KG1 (cell line): Measurements from ENCODE around the gene DDIT3.
A peak's percentile ranks its signal among the peaks of the same experiment; 100 is the strongest.

Experiments used
- DNase-seq: peaks from one replicate; lab custom pipeline; 2025; lab: John Stamatoyannopoulos, UW

DDIT3 gene

GRCh38 chr12:57485695-57486094 lies 34.6 kb downstream of the DDIT3 start:
- DNase-seq: no peak

GRCh38 chr12:57483466-57483865 lies 36.8 kb downstream of the DDIT3 start:
- DNase-seq: no peak

GRCh38 chr12:57481671-57482070 lies 38.6 kb downstream of the DDIT3 start:
- DNase-seq: no peak

- no peak for DNase-seq
Observed at GRCh38 chr12:57479376-57480115, 40.8 kb downstream of the DDIT3 start, which contains the start of gene ARHGAP9. Gene ARHGAP9 (minus strand): TSS chr12:57479866. CDS start chr12:57479406, 460 bp downstream.

- DNase-seq: no peak
Observed at GRCh38 chr12:57479043-57479375, 41.3 kb downstream of the DDIT3 start.

- no peak for DNase-seq
Observed at GRCh38 chr12:57477710-57478681, 42.3 kb downstream of the DDIT3 start.

GRCh38 chr12:57476993-57477709 lies 43.2 kb downstream of the DDIT3 start:
- DNase-seq: no peak

GRCh38 chr12:57476162-57476992 lies 43.9 kb downstream of the DDIT3 start:
- DNase-seq: peak; percentile 51

- no peak for DNase-seq
Observed at GRCh38 chr12:57475271-57476161, 44.8 kb downstream of the DDIT3 start.

- no peak for DNase-seq
Observed at GRCh38 chr12:57474862-57475261, 45.5 kb downstream of the DDIT3 start.

- DNase-seq: no peak
Observed at GRCh38 chr12:57474430-57474829, 45.9 kb downstream of the DDIT3 start.

- DNase-seq: no peak
Observed at GRCh38 chr12:57473886-57474285, 46.4 kb downstream of the DDIT3 start.

GRCh38 chr12:57473392-57473791 lies 46.9 kb downstream of the DDIT3 start:
- DNase-seq: no peak

- no peak for DNase-seq
Observed at GRCh38 chr12:57472391-57472790, 47.9 kb downstream of the DDIT3 start.

- DNase-seq: no peak
Observed at GRCh38 chr12:57471661-57472060, 48.7 kb downstream of the DDIT3 start.

GRCh38 chr12:57470970-57471656 lies 49.2 kb downstream of the DDIT3 start:
- no peak for DNase-seq

GRCh38 chr12:57470286-57470969 lies 49.9 kb downstream of the DDIT3 start:
- no peak for DNase-seq

- no peak for DNase-seq
Observed at GRCh38 chr12:57469296-57470164, 50.8 kb downstream of the DDIT3 start.
